HG03108 (cell line): ENCODE data around the gene POLN.

ENCODE experiments used
- ATAC-seq: cut with Tn5 transposase; IDR thresholded peaks from one replicate; pipeline ENCODE4 v1.9.1; 2021; ENCODE audit warnings: moderate library complexity; ENCODE audit not compliant: unreplicated experiment

POLN gene

GRCh38 chr4:2126309-2127043 lies 115.4 kb downstream of the POLN start:
- ATAC-seq, result no peak

GRCh38 chr4:2125831-2126230 lies 116.1 kb downstream of the POLN start:
- no peak for ATAC-seq

GRCh38 chr4:2125023-2125422 lies 116.9 kb downstream of the POLN start:
- ATAC-seq, result no peak

- ATAC-seq, result no peak
Measured at GRCh38 chr4:2116687-2117400, 125.1 kb downstream of the POLN start.

- no peak for ATAC-seq
Measured at GRCh38 chr4:2105559-2105958, 136.4 kb downstream of the POLN start.

- no peak for ATAC-seq
Measured at GRCh38 chr4:2104556-2105345, 137.2 kb downstream of the POLN start.

- no peak for ATAC-seq
Measured at GRCh38 chr4:2103843-2104547, 137.9 kb downstream of the POLN start.

GRCh38 chr4:2103127-2103842 lies 138.6 kb downstream of the POLN start:
- no peak for ATAC-seq

- ATAC-seq, result no peak
Measured at GRCh38 chr4:2102045-2102883, 139.7 kb downstream of the POLN start.

- no peak for ATAC-seq
Measured at GRCh38 chr4:2101346-2102044, 140.4 kb downstream of the POLN start.

GRCh38 chr4:2096073-2096609 lies 145.8 kb downstream of the POLN start:
- ATAC-seq, result no peak

- ATAC-seq, result no peak
Measured at GRCh38 chr4:2095236-2096072, 146.5 kb downstream of the POLN start.

GRCh38 chr4:2094545-2094944 lies 147.4 kb downstream of the POLN start:
- ATAC-seq, result no peak

- ATAC-seq, result no peak
Measured at GRCh38 chr4:2093265-2093664, 148.7 kb downstream of the POLN start.

GRCh38 chr4:2092669-2093053 lies 149.3 kb downstream of the POLN start:
- ATAC-seq, result no peak

- no peak for ATAC-seq
Measured at GRCh38 chr4:2091990-2092668, 149.8 kb downstream of the POLN start.

GRCh38 chr4:2090642-2091041 lies 151.3 kb downstream of the POLN start:
- ATAC-seq, result no peak
